Effector memory CD8-positive, alpha-beta T cell (primary cell): Measurements from ENCODE around the gene OR2G6.
"Not testable (repeated sequence)": the region's sequence is repeated elsewhere in the genome, so short reads cannot be mapped to it uniquely, and the experiment has no call there.

Experiments used
- ATAC-seq: fragments of 150-1000 bp; cut with Tn5 transposase; replicated peaks from 2 replicates; pipeline ENCODE4 v1.10.0; 2021; ENCODE audit warnings: mild to moderate bottlenecking, moderate library complexity
- DNase-seq, 3 experiments: peaks; one replicate each; pipeline ENCODE4 v3.0.0; 2021
- H3K27ac Mint-ChIP-seq, 2 donors: one replicate each; pipeline ENCODE4 v1.8.0; 2022; ENCODE audit warnings: mild to moderate bottlenecking in 2 of 2, mixed read lengths in 2 of 2, moderate library complexity in 2 of 2
- H3K27me3 Mint-ChIP-seq, 2 donors: one replicate each; pipeline ENCODE4 v1.8.0; 2022; ENCODE audit warnings: mixed read lengths in 2 of 2
- H3K36me3 Mint-ChIP-seq: one replicate; pipeline ENCODE4 v1.8.0; 2022; ENCODE audit warnings: mild to moderate bottlenecking, moderate library complexity, mixed read lengths; ENCODE audit not compliant: insufficient read depth
- H3K4me1 Mint-ChIP-seq, 2 donors: one replicate each; pipeline ENCODE4 v1.8.0; 2022; ENCODE audit warnings: low read depth in 2 of 2, mixed read lengths in 2 of 2
- H3K4me3 Mint-ChIP-seq, 2 donors: one replicate each; pipeline ENCODE4 v1.8.0; 2022; ENCODE audit warnings: mild to moderate bottlenecking in 2 of 2, mixed read lengths in 2 of 2, moderate library complexity in 2 of 2
- H3K9me3 Mint-ChIP-seq, 2 donors: one replicate each; pipeline ENCODE4 v1.8.0; 2022; ENCODE audit warnings: mixed read lengths in 2 of 2
- total RNA-seq, 9 experiments: gene quantifications; one replicate each; lab custom pipeline; 2026; lab: John Stamatoyannopoulos, UW

Gene OR2G6
- 0 to 0.06 (median 0) reads per million in 9 experiments for total RNA-seq

- H3K9me3 Mint-ChIP-seq, H3K27me3 Mint-ChIP-seq, DNase-seq, H3K27ac Mint-ChIP-seq, ATAC-seq, H3K4me1 Mint-ChIP-seq, H3K4me3 Mint-ChIP-seq, H3K36me3 Mint-ChIP-seq: not testable (repeated sequence)
Measured at GRCh38 chr1:248507773-248508172, at the start of gene OR2G6. TSS of gene OR2G6 (plus strand) at chr1:248508073. CDS start at chr1:248521647, 13,574 bp downstream.

- H3K27ac Mint-ChIP-seq, ATAC-seq, DNase-seq, H3K4me3 Mint-ChIP-seq, H3K36me3 Mint-ChIP-seq, H3K9me3 Mint-ChIP-seq, H3K4me1 Mint-ChIP-seq: not testable (repeated sequence)
- peaks cover 9 to 34% of the 10 kb centered on the region in 2 donors for H3K27me3 Mint-ChIP-seq
Measured at GRCh38 chr1:248459117-248459516, 48.8 kb upstream of the OR2G6 start.

GRCh38 chr1:248471154-248471553 is 36.7 kb upstream of the OR2G6 start:
- Mint-ChIP-seq H3K27ac (no peak overlapping the region), H3K9me3 (no peaks in the 10 kb centered on the region), H3K4me3 (no peak overlapping the region), H3K36me3 (no peaks in the 10 kb centered on the region), H3K27me3 (peaks cover 0 to 16% of the 10 kb centered on the region in 2 donors), H3K4me1 (no peaks in the 10 kb centered on the region)
- ATAC-seq (no peak), DNase-seq (no peak)

- not testable (repeated sequence) for ATAC-seq, DNase-seq, H3K9me3 Mint-ChIP-seq, H3K4me3 Mint-ChIP-seq, H3K27ac Mint-ChIP-seq, H3K36me3 Mint-ChIP-seq, H3K4me1 Mint-ChIP-seq
- peaks cover 0 to 16% of the 10 kb centered on the region in 2 donors for H3K27me3 Mint-ChIP-seq
Measured at GRCh38 chr1:248472111-248472510, 35.8 kb upstream of the OR2G6 start.

GRCh38 chr1:248473051-248473450 is 34.8 kb upstream of the OR2G6 start, which contains the start of gene OR2T3:
TSS of gene OR2T3 (plus strand) at chr1:248473351. CDS start at chr1:248473351, 0 bp downstream.
- ATAC-seq, H3K36me3 Mint-ChIP-seq, H3K4me3 Mint-ChIP-seq, DNase-seq, H3K27ac Mint-ChIP-seq, H3K4me1 Mint-ChIP-seq, H3K9me3 Mint-ChIP-seq: not testable (repeated sequence)
- H3K27me3 Mint-ChIP-seq, result peaks cover 0 to 12% of the 10 kb centered on the region in 2 donors

GRCh38 chr1:248475660-248476059 is 32.2 kb upstream of the OR2G6 start:
- H3K9me3 Mint-ChIP-seq, H3K27ac Mint-ChIP-seq, H3K36me3 Mint-ChIP-seq, DNase-seq, ATAC-seq, H3K4me3 Mint-ChIP-seq, H3K4me1 Mint-ChIP-seq, H3K27me3 Mint-ChIP-seq: not testable (repeated sequence)

- DNase-seq, H3K9me3 Mint-ChIP-seq, H3K36me3 Mint-ChIP-seq, H3K4me1 Mint-ChIP-seq, H3K27me3 Mint-ChIP-seq: not testable (repeated sequence)
- H3K27ac Mint-ChIP-seq, result peak overlapping the region; percentile 22 to 30
- H3K4me3 Mint-ChIP-seq, result peak overlapping the region; percentile 24 to 70
- peak; percentile 64 for ATAC-seq
Measured at GRCh38 chr1:248481686-248482579, 25.9 kb upstream of the OR2G6 start.

GRCh38 chr1:248488289-248488688 is 19.6 kb upstream of the OR2G6 start, which contains the start of gene OR2T5:
TSS of gene OR2T5 (plus strand) at chr1:248488589. CDS start at chr1:248488589, 0 bp downstream.
- not testable (repeated sequence) for ATAC-seq, H3K4me1 Mint-ChIP-seq, H3K27me3 Mint-ChIP-seq, DNase-seq, H3K27ac Mint-ChIP-seq, H3K9me3 Mint-ChIP-seq, H3K36me3 Mint-ChIP-seq, H3K4me3 Mint-ChIP-seq

- not testable (repeated sequence) for H3K4me3 Mint-ChIP-seq, DNase-seq, H3K27ac Mint-ChIP-seq, H3K4me1 Mint-ChIP-seq, H3K36me3 Mint-ChIP-seq, H3K9me3 Mint-ChIP-seq, ATAC-seq, H3K27me3 Mint-ChIP-seq
Measured at GRCh38 chr1:248496661-248497060, 11.2 kb upstream of the OR2G6 start.

GRCh38 chr1:248500305-248501035 is 7.4 kb upstream of the OR2G6 start:
- H3K4me1 Mint-ChIP-seq, ATAC-seq, H3K27ac Mint-ChIP-seq, H3K27me3 Mint-ChIP-seq, DNase-seq, H3K4me3 Mint-ChIP-seq, H3K36me3 Mint-ChIP-seq, H3K9me3 Mint-ChIP-seq: not testable (repeated sequence)

GRCh38 chr1:248510217-248510616 is 2.3 kb downstream of the OR2G6 start:
- not testable (repeated sequence) for ATAC-seq, H3K27ac Mint-ChIP-seq, H3K4me3 Mint-ChIP-seq, H3K27me3 Mint-ChIP-seq, DNase-seq, H3K4me1 Mint-ChIP-seq, H3K36me3 Mint-ChIP-seq, H3K9me3 Mint-ChIP-seq

GRCh38 chr1:248521856-248522255 is 14.0 kb downstream of the OR2G6 start:
- DNase-seq, result no peak
- no peak overlapping the region for H3K4me3 Mint-ChIP-seq
- H3K4me1 Mint-ChIP-seq, result no peaks in the 10 kb centered on the region
- ATAC-seq, result no peak
- no peaks in the 10 kb centered on the region for H3K36me3 Mint-ChIP-seq
- H3K27ac Mint-ChIP-seq, result no peak overlapping the region
- H3K27me3 Mint-ChIP-seq, result peaks cover 0 to 22% of the 10 kb centered on the region in 2 donors
- no peaks in the 10 kb centered on the region for H3K9me3 Mint-ChIP-seq

- not testable (repeated sequence) for ATAC-seq, DNase-seq, H3K36me3 Mint-ChIP-seq, H3K9me3 Mint-ChIP-seq, H3K4me3 Mint-ChIP-seq, H3K4me1 Mint-ChIP-seq, H3K27me3 Mint-ChIP-seq, H3K27ac Mint-ChIP-seq
Measured at GRCh38 chr1:248537449-248537848, 29.6 kb downstream of the OR2G6 start.
